Astrocyte (in vitro differentiated cells and primary cell): Measurements from ENCODE around the gene INIP.

Experiments
- CTCF ChIP-seq: IDR thresholded peaks from 2 replicates; pipeline ENCODE4 v1.5.1; 2011; ENCODE audit warnings: low read depth, mild to moderate bottlenecking, inconsistent platforms, low read length, moderate library complexity; ENCODE audit not compliant: insufficient read depth
- EZH2 ChIP-seq: IDR thresholded peaks from 2 replicates; pipeline ENCODE4 v1.6.1; 2012; ENCODE audit warnings: mild to moderate bottlenecking, low read length, inconsistent platforms; ENCODE audit not compliant: insufficient read depth

- no peak for TF ChIP-seq EZH2
- no peak for TF ChIP-seq CTCF
These were observed 42.9 kb upstream of the INIP start for GRCh38 chr9:112760821-112761220.
